ENCODE results near the gene CNTNAP5.

Gene CNTNAP5

DNA sequence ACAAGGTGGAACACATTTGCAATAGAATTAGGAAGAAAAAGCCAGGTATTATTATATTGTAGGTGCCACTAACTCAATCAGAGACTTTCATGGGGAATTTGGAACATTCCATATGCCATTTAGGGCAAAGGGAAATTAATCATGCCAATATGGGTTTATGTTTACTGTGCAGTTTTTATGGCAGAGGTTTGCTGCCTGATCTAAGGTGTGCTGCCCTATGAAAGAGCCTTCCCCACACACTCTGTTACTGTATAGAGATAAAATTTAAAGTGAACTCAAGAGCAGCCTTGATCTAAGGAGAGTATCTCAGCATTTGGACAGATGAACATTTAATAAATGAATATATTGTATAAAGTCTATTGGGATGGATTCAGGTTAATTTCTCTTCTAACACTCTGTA is 771.6 kb downstream of the CNTNAP5 start:
- intact Hi-C loops (cut with DNase I; ENCODE audit: low total_unique reads) = no loop called here
- Histone ChIP-seq H3K4me1 (no peaks in the 10 kb centered on the region), H3K36me3 (no peaks in the 10 kb centered on the region), H3K4me3 (no peak overlapping the region), H3K27me3 (no peaks in the 10 kb centered on the region), H3K27ac (no peak overlapping the region), H3K9me3 (no peaks in the 10 kb centered on the region)
- TF ChIP-seq, protein P1, sequence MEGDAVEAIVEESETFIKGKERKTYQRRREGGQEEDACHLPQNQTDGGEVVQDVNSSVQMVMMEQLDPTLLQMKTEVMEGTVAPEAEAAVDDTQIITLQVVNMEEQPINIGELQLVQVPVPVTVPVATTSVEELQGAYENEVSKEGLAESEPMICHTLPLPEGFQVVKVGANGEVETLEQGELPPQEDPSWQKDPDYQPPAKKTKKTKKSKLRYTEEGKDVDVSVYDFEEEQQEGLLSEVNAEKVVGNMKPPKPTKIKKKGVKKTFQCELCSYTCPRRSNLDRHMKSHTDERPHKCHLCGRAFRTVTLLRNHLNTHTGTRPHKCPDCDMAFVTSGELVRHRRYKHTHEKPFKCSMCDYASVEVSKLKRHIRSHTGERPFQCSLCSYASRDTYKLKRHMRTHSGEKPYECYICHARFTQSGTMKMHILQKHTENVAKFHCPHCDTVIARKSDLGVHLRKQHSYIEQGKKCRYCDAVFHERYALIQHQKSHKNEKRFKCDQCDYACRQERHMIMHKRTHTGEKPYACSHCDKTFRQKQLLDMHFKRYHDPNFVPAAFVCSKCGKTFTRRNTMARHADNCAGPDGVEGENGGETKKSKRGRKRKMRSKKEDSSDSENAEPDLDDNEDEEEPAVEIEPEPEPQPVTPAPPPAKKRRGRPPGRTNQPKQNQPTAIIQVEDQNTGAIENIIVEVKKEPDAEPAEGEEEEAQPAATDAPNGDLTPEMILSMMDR (IDR thresholded peaks at IDR 0.05) = no peak
- no peak for DNase-seq

DNA sequence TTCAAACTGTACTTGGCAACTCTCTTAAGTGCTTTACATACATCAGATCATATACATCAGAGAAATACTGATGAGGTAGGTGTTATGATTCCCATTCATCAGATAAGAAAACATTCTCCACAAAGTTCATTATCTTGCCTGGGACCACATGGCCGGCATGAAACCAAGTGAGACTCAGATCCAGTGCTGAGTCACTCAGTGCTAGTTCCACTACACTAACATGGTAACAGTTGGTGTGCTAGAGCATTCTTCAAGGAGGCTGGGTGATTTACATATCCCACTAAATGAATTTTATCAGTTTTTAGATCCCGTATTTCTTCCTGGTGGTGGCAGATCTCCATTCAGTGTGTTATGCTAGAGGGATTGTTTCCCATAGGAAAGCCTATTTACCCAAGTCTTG is 772.0 kb downstream of the CNTNAP5 start:
- H3K4me3 ChIP-seq = no peak overlapping the region
- no peak overlapping the region for H3K27ac ChIP-seq
- no peaks in the 10 kb centered on the region for H3K27me3 ChIP-seq
- intact Hi-C loops (cut with DNase I; ENCODE audit: low total_unique reads) = no loop called here
- H3K4me1 ChIP-seq = no peaks in the 10 kb centered on the region
- TF ChIP-seq, protein P1 (IDR thresholded peaks at IDR 0.05) = no peak
- no peak for DNase-seq
- no peaks in the 10 kb centered on the region for H3K9me3 ChIP-seq
- no peaks in the 10 kb centered on the region for H3K36me3 ChIP-seq

DNA sequence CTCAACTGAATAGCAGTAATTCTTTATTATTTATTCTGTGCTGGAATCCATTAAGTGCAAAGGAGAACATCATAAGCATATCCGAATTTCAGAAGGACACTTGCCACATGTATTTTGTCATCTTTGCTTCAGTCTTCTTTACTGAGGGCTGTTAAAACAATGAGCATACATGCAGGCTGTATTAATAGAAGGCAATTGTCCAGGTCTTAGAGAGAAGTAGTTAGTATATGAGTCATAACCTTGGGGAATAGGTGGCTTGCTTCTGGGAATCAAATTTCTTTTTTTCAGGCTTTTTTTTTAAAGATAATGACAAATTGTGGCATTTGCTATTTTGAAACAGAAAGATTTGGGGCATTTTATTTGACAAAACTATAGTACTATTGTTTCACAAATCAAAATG is 773.5 kb downstream of the CNTNAP5 start:
- intact Hi-C loops (cut with DNase I; ENCODE audit: low total_unique reads) = no loop called here
- Histone ChIP-seq H3K4me3 (no peak overlapping the region), H3K27me3 (no peaks in the 10 kb centered on the region), H3K36me3 (no peaks in the 10 kb centered on the region), H3K27ac (no peak overlapping the region), H3K4me1 (no peaks in the 10 kb centered on the region), H3K9me3 (no peaks in the 10 kb centered on the region)
- DNase-seq = no peak
- TF ChIP-seq, protein P1 (IDR thresholded peaks at IDR 0.05) = no peak

DNA sequence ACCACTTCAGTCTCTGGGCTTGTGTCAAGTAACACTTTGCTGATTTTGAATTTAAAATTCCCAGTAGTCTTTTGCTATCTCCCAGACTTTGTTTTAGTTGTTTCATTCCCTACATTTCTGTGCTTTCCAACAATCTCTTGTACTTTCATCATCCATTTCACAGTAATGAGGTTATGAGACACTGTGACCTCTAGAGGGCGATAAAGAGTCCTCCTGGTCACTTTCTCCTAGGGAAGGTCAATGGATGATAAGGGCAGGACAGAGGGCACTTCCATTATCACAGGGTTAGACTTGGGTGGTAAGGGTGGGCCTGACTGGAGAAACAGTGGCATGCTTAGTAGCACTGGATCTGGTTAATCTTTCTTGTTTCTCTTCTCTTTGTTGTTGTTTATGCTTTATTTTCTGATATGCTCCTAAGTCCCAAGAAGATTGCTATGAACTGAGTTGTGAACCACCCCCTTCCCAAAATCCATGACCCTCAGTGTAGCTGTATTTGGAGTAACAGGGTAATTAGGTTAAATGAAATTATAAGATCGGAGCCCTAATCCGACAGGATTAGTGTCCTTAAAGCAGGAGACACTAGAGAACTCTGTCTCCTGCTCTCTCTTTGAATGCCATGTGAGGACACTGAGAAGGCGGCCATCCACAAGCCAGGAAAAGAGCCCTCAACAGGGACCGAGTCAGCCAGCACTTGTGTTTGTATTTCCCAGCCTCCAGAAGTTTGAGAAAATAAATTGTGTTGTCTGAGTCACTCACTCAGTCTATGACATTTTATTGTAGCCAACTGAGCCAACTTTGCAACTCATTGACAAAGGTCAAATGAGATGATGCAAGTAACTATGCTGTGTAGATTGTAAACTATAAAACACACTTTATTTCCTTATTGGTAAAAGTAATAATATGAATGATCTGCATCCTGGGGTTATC is 779.2 kb downstream of the CNTNAP5 start:
- intact Hi-C loops (cut with DNase I; ENCODE audit: low total_unique reads) = no loop called here
- TF ChIP-seq, protein P1 (IDR thresholded peaks at IDR 0.05) = peak in 1 of 2 experiments; percentile 9
- no peak for DNase-seq

DNA sequence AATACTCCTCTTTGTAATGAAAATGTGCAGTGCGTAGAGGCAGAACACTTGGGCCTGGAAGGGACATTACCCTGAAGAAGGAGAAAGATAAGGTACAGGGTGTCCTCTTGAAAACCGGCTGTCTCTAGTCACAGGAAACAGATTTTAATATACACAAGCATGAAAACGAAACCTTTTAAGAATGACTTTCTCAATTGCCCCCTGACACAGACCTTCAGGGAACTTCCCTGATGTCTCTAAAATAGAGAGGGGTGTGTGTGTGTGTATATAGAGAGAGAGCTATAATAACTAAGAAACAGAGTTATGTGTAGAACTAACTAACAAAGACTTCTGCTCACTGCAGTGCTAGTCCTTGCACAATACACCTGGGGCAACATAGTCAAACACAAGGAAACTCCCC is 780.0 kb downstream of the CNTNAP5 start:
- H3K27me3 ChIP-seq = no peaks in the 10 kb centered on the region
- no peaks in the 10 kb centered on the region for H3K4me1 ChIP-seq
- intact Hi-C loops (cut with DNase I; ENCODE audit: low total_unique reads) = no loop called here
- TF ChIP-seq, protein P1 (IDR thresholded peaks at IDR 0.05) = no peak
- DNase-seq = no peak
- H3K27ac ChIP-seq = no peak overlapping the region
- no peaks in the 10 kb centered on the region for H3K9me3 ChIP-seq
- no peaks in the 10 kb centered on the region for H3K36me3 ChIP-seq
- no peak overlapping the region for H3K4me3 ChIP-seq

More for the DNA sequence above, 779.2 kb downstream of the CNTNAP5 start:
- no peak overlapping the region for H3K4me3 ChIP-seq
- H3K4me1 ChIP-seq = no peaks in the 10 kb centered on the region
- H3K36me3 ChIP-seq = no peaks in the 10 kb centered on the region
- no peak overlapping the region for H3K27ac ChIP-seq
- no peaks in the 10 kb centered on the region for H3K27me3 ChIP-seq
- H3K9me3 ChIP-seq = no peaks in the 10 kb centered on the region

All from tibial artery (tissue), 4 donors.